Muscle of back (tissue), 11 donors: ENCODE results near the gene MICAL2. TPM values are rescaled to one million over a fixed set of nuclear protein-coding genes. Genes with fewer than 3 reads are reported as not detected.
A peak's percentile ranks its signal among the peaks of the same experiment; 100 is the strongest.

Source experiments
- DNase-seq, 3 donors: peaks; one replicate each; pipeline versions ENCODE4 v3.0.0 to v3.0.0-alpha.2; 2013
- polyA plus RNA-seq, 10 donors: library from polyadenylated mRNA; unstranded; fragments of 120-200 nt; gene quantifications; one replicate each; pipeline ENCODE4 v1.2.1, GENCODE V29; 2013; ENCODE audit not compliant: insufficient read length in 10 of 10

Gene MICAL2
- polyA plus RNA-seq, 10 donors = 14.6 to 25.0 (median 22.0) TPM

- DNase-seq = no peak
These were observed 172.3 kb downstream of the MICAL2 start for GRCh38 chr11:12282676-12283075.

DNA sequence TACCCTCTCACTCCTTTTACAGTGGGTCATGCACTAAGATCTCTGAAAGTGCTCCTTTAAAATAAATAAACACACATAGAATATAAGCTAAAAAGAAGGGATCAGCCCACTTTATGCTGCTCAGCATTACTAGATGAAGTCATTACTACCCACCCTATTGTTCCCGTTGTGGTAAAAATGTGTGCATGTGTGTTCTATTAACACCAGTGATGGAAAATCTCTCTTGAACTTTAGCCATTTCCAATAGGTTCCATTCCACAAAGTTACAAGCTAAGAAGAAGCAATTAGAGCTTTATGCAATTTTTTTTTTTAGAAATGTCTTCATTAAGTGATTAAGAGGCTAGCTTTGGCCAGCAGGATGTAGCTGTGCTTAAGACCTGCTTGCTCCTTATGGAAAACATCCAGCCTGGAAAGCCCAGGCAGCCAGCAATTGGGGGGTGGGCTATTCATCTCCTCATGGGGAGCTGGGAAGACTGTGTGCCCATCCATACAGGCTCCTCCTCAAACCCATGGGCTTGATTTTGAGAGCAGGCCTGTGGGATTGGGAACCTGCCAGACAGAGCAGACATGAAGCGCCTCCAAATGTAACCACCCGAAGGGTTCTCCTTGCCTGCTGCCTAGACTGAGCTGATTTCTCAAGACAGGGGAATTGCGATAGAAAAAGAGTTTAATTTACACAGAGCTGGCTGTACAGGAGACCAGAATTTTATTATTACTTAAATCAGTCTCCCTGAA, 174.1 kb downstream of the MICAL2 start:
- DNase-seq = peak in 2 of 3 donors; percentile 31 to 49

DNA sequence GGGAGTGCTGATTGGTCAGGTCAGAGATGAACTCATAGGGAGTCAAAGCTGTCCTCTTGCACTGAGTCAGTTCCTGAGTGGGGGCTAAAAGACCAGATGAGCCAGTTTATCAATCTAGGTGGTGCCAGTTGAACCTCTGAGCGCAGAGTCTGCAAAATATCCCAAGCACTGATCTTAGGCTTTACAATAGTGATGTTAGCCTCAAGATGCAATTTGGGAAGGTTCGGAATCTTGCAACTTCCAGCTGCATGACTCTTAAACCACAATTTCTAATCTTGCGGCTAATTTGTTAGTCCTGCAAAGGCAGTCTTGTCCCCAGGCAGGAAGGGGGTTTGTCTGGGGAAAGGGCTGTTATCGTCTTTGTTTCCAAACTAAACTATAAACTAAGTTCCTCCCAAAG, 174.7 kb downstream of the MICAL2 start:
- DNase-seq = peak in 1 of 3 donors; percentile 95

DNA sequence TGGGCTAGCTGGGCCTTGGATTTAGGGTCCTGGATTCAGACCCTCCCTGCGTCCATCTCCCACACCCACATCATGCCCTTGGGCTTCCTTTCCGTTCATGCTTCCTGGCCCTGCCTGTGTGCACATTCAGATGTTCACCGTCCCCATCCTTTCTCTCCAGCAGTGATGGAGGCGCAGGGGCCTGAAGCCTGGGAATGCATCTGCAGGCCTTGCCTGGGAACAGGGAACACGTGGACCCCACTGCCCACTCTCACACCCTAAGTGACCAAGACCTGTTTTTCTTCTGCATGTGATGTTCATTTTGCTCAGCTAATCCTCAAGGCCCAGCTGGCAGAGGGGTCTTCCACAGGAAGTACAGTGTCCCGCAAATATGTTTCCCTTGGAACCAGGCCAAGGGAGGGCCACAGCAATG, 175.4 kb downstream of the MICAL2 start:
- no peak for DNase-seq

DNA sequence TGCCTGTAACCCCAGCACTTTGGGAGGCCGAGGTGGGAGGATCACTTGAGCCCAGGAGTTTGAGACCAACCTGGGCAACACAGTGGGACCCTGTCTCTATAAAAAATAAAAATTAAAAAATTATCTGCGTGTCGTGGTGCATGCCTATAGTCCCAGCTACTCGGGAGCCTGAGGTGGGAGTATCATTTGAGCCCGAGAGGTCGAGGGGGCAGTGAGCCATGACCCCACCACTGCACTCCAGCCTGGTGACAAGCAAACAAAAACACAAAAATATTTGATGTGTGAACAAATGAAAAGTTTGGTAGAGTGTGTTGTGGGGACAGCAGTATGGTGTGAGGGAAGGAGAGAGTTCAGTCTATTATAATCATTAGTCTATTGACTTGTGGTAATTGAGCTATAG, 176.2 kb downstream of the MICAL2 start:
- DNase-seq = no peak

DNA sequence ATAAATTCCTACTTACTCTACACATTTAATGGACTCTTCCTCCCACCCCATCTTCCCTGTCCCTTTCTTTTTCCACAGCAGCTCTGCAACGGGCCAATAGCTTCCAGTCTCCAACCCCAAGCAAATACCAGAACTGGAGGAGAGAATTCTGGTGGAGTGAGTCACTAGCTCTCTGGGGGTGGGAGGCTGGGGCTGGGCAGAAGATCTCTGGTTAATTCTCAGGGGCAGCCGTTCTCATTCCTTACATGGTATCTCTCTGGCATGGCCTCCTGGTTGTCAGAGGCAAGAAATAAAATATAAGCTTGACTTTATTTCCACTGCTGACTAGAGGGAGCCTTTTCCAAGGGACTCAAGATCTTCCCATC, 176.6 kb downstream of the MICAL2 start:
- peak in 2 of 3 donors; percentile 63 to 97 for DNase-seq

DNA sequence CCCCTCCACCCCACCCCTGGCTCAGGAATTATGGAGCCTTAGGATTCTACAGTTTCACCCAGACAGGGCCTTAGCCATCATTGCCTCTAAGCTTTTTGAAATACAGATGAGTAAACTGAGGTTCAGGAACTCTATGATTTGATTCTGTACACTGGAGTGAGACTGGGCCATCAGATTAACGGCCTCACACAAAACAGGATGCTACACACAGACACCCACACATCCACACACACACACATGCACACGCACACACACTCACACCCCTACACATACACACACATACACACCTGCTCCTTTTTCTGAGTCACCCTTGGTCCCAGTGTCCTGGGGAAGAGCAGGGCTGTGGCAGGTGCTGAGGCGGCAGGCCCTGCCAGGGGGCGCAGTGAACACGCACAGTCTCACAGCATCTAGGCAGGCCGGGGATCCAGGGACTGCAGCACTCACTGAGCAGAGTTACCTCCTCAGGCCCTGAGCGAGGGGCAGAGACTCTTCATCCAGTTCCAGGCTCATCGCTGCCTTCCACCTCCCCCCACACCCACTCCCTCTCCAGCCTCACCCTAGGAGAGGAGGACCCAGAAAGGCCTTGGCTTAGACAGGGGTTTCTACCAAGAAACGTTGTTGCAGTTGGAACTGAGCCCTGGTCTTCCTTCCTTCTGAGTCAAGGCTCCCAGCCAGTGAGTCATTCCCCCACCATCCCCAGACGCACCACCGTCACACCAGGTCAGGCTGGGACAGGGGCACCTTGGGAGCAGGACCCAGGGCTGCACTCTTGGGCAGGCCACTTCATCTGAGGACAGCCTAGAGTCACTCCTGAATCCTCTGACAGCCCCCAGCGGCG, 177.2 kb downstream of the MICAL2 start:
- peak in 2 of 3 donors; percentile 65 to 96 for DNase-seq

DNA sequence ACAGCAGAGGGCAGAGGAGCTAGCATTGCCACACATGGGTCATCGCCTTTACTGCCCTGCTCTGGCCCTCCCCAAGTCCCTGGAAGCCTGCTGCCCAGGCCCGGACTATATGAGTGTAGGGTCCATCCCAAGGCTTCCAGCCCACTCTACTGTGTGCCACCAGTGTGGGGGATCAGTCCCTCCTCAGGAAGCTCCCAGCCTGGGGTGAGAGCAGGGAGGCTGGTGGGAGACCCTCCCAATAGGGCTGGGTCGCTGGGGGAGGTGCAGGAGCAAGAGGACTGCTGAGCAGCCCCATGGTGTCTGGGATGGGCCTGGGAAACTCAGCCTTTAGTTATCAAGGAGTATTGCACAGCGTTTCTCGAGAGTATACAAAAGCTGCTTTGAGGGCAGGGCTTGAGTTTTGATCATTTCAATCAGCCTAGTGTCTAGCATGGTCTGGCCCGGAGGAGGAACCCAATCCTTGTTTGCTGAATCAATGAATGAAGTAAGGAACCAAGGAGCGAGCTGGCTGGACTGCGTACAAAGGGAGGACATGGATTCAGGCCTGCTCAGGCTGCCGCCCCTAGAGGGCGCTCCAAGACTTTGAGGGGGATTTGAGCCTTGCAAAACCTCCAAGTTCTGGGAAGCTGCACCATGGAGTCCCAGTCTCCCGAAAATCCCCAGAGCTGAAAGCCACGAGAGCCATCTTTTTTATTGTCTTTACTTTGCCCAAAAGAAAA, 178.0 kb downstream of the MICAL2 start:
- peak; percentile 76 to 91 (median 83) for DNase-seq

DNA sequence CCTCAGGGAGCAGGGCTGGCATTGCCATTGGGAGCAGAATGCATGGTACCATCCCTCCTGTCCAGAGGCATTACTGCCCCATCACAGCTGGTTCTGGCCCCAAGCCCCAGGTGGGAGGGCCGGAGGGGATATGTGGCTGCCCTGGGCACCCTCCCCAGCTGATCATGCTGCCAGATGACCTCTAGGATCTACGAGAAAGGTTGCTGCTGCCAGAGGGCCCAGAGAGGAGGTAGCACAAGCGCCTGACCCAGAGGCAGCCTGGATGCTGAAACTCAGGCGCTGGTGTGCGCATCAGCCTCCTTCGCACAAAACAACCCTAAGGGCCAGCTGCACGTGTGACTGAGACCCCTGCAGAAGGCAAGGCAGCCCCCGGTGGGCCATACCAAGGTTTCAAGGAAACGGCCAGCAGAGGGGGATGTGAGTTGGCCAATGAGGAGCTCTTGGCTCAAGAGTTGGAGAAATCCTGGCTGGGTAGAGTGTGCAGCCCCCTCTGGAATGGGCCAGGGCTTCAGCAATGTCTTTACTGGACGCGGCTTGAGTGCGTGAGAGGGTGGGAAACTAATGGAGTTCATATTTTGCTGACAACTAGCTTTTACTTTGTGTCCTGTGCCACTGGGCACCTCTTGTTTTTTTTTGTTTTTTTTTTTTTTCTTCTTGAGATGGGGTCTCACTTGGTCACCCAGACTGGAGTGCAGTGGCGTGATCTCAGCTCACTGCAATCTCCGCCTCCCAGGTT, 178.7 kb downstream of the MICAL2 start:
- no peak for DNase-seq

DNA sequence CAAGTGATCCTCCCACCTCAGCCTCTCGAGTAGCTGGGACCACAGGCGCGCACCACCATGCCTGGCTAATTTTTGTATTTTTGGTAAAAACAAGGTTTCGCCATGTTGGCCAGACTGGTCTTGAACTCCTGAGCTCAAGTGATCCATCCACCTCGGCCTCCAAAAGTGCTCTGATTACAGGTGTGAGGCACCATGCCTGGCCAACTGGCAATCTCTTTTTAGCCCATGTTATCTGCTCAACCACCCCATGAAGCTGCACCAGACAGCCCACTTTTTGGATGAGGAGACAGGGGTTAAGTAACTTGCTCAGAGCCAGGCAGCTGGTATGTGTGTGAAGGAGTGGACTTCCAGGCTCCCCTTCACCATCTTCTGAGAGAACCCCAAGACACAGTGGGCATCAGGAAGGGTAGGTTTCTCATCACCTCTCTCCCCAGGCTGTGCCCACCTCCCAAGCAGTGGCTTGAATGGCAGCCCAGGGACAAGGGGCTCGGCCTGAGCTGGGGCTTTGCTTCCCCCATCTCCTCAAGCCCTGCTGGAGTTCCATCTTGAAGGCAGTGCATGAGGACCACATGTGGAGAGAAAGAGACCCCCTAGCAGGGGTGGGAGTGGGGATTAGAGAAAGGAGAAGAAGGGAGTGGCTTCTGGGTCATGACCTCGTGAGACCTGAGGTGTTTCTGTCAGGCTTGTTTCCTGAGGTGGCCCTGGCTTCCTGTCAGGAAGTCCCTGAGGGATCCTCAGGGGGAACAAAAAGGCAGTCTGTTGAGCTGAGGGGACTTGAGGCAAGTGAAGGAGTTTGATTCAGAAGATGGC, 179.5 kb downstream of the MICAL2 start:
- DNase-seq = no peak

GRCh38 chr11:12290477-12290922, 180.1 kb downstream of the MICAL2 start:
- DNase-seq = no peak

DNA sequence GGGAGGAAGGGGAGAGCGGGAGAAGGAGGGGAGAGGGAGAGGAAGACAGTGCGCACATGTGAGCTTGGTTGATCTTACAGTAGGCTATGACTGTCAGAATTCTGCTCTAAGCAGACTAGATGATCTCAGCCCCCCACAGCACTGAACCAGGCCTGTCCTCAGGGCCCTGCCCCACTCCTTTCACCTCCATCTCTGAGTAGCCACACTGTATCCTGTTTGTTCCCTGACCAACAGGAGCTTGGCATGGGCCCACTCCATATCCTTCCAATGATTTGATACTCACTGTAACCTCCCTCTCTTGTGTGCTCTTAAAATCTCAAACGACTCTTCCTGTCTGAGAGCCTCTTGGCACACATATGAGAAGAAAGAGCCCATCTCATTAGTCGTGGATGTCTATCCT, 180.9 kb downstream of the MICAL2 start:
- DNase-seq = no peak

DNA sequence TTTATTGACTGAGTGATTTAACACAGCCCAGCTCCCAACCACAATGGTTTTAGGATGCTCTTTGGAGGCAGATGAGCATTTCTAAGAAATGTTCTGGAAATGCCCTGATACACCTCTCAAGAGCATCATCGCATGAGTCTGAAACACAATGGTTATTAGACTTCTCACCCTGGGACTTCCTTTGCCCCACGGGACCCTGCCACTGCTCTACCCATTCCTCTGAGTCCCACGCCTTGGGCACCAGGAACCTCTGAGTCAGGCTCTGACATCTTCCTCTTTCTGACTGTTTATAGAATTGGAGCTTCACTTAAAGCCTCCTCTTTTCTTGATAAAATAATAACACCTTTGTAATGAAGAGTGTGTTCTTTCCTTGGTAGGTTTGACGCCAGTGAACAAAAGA, 181.4 kb downstream of the MICAL2 start:
- no peak for DNase-seq

- no peak for DNase-seq
These were observed 182.4 kb downstream of the MICAL2 start for GRCh38 chr11:12292766-12293165.

DNA sequence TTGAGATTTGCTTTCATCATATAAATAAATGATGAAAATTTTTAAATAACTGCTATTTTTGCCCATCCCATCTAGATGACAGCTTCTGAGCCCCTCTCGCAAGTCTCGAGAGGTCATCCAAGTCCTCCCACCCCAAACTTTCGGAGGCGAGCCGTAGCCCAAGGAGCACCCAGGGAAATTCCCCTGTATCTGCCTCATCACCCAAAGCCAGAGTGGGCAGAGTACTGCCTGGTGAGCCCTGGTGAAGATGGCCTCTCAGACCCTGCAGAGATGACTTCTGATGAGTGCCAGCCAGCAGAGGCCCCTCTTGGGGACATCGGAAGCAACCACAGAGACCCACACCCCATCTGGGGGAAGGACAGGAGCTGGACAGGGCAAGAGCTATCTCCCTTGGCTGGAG, 183.1 kb downstream of the MICAL2 start:
- DNase-seq = no peak

- DNase-seq = no peak
These were observed 184.2 kb downstream of the MICAL2 start for GRCh38 chr11:12294613-12295012.

DNA sequence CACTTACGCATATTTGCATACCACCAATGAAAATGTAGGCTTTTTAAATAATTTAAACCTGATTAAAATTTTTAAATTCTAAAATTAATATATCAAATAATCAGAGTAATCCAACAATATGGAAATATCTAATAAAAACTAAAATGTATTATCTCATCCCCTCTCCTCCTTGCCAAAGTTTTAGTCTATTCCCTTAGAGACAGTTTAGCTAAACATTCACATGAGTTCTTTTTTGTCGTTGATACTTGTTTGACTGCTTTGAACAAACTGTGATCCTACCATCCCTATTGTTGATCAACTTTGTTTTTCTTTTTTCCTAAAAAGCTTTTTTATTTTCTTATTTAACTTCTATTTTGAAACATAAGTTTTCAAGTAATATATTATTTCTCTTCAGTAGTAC, 185.6 kb downstream of the MICAL2 start:
- peak in 1 of 3 donors; percentile 42 for DNase-seq

DNA sequence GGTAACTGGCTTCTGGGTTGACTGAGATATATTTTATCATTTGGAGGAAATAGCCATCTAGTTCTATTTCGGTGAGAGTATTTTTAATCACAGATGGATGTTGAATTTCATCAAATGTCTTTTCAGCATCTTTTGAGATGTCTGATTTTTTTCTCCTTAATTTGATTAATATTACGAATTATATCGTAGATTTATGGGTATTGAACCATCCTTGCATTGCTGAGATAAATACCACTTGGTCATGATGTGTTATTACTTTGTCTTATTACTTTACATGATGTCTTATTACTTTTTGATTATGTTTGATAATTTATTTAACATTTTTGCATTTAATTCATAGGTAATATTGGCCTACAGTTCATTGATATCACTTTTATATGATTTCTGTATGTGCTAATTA, 188.2 kb downstream of the MICAL2 start:
- DNase-seq = no peak

DNA sequence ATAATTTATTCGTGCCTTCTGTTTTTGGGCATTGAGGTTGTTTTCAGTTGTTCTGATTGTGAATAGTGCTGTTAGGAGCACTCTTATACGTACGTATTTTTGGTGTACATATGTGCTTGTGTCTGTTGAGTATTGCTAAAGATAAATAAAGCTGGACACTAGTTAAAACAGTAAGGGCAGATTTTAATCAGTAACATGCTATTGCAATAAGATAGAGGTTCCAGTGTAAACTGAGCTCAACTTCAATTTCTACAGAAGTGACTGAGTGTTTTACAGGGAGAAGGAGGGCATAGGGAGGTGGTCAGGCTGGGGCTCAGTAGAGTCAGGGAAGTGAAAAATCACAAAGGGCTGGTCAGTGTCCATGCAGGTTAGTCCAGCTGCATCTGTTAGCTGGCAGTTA, 191.0 kb downstream of the MICAL2 start:
- DNase-seq = no peak

GRCh38 chr11:12303421-12304149, 193.2 kb downstream of the MICAL2 start:
- DNase-seq = no peak
